Measurements from ENCODE around the gene GCDH.
"Not testable (repeated sequence)": the region's sequence is repeated elsewhere in the genome, so short reads cannot be mapped to it uniquely, and the experiment has no call there.

The GCDH gene

GRCh38 chr19:12888006-12888603, 2.9 kb upstream of the GCDH start:
- peaks cover 6% of the 10 kb centered on the region for H3K4me1 ChIP-seq (ENCODE audit: control insufficient read depth, insufficient read depth, low read length)
- peaks cover 28% of the 10 kb centered on the region for H3K27me3 ChIP-seq (ENCODE audit: control insufficient read depth, insufficient read depth, low read length)
- H3K36me3 ChIP-seq (ENCODE audit: control insufficient read depth, insufficient read depth, low read length) = no peaks in the 10 kb centered on the region
- no peak overlapping the region for H3K9ac ChIP-seq (ENCODE audit: low read depth, low read length)
- no peaks in the 10 kb centered on the region for H3K9me3 ChIP-seq (ENCODE audit: control insufficient read depth, insufficient read depth, low read length)
- H3K4me3 ChIP-seq (ENCODE audit: low read depth, low read length) = no peak overlapping the region

- Histone ChIP-seq H3K4me3 (ENCODE audit: low read depth, low read length) (peak overlapping the region; percentile 55), H3K27me3 (ENCODE audit: control insufficient read depth, insufficient read depth, low read length) (peaks cover 16% of the 10 kb centered on the region), H3K9ac (ENCODE audit: low read depth, low read length) (peak overlapping the region; percentile 37)
- not testable (repeated sequence) for H3K36me3 ChIP-seq (ENCODE audit: control insufficient read depth, insufficient read depth, low read length); H3K4me1 ChIP-seq (ENCODE audit: control insufficient read depth, insufficient read depth, low read length); H3K9me3 ChIP-seq (ENCODE audit: control insufficient read depth, insufficient read depth, low read length)
Observed at GRCh38 chr19:12890299-12890786, 617 bp upstream of the GCDH start.

GRCh38 chr19:12891553-12892021, 627 bp downstream of the GCDH start:
- peak overlapping the region; percentile 68 for H3K9ac ChIP-seq (ENCODE audit: low read depth, low read length)

GRCh38 chr19:12893582-12893981, 2.6 kb downstream of the GCDH start:
- Histone ChIP-seq H3K4me3 (ENCODE audit: low read depth, low read length) (no peak overlapping the region), H3K9ac (ENCODE audit: low read depth, low read length) (no peak overlapping the region), H3K27me3 (ENCODE audit: control insufficient read depth, insufficient read depth, low read length) (no peaks in the 10 kb centered on the region), H3K36me3 (ENCODE audit: control insufficient read depth, insufficient read depth, low read length) (peaks cover 27% of the 10 kb centered on the region), H3K9me3 (ENCODE audit: control insufficient read depth, insufficient read depth, low read length) (no peaks in the 10 kb centered on the region), H3K4me1 (ENCODE audit: control insufficient read depth, insufficient read depth, low read length) (no peaks in the 10 kb centered on the region)

More at GRCh38 chr19:12891553-12892021, 627 bp downstream of the GCDH start:
- peaks cover 12% of the 10 kb centered on the region for H3K36me3 ChIP-seq (ENCODE audit: control insufficient read depth, insufficient read depth, low read length)
- no peaks in the 10 kb centered on the region for H3K9me3 ChIP-seq (ENCODE audit: control insufficient read depth, insufficient read depth, low read length)
- H3K4me1 ChIP-seq (ENCODE audit: control insufficient read depth, insufficient read depth, low read length) = no peaks in the 10 kb centered on the region
- H3K27me3 ChIP-seq (ENCODE audit: control insufficient read depth, insufficient read depth, low read length) = peaks cover 12% of the 10 kb centered on the region
- peak overlapping the region; percentile 98 for H3K4me3 ChIP-seq (ENCODE audit: low read depth, low read length)

- Histone ChIP-seq H3K9me3 (ENCODE audit: control insufficient read depth, insufficient read depth, low read length) (no peaks in the 10 kb centered on the region), H3K9ac (ENCODE audit: low read depth, low read length) (no peak overlapping the region), H3K27me3 (ENCODE audit: control insufficient read depth, insufficient read depth, low read length) (no peaks in the 10 kb centered on the region), H3K4me3 (ENCODE audit: low read depth, low read length) (no peak overlapping the region), H3K4me1 (ENCODE audit: control insufficient read depth, insufficient read depth, low read length) (no peaks in the 10 kb centered on the region), H3K36me3 (ENCODE audit: control insufficient read depth, insufficient read depth, low read length) (peaks cover 40% of the 10 kb centered on the region)
Observed at GRCh38 chr19:12896460-12896859, 5.5 kb downstream of the GCDH start.

DNA sequence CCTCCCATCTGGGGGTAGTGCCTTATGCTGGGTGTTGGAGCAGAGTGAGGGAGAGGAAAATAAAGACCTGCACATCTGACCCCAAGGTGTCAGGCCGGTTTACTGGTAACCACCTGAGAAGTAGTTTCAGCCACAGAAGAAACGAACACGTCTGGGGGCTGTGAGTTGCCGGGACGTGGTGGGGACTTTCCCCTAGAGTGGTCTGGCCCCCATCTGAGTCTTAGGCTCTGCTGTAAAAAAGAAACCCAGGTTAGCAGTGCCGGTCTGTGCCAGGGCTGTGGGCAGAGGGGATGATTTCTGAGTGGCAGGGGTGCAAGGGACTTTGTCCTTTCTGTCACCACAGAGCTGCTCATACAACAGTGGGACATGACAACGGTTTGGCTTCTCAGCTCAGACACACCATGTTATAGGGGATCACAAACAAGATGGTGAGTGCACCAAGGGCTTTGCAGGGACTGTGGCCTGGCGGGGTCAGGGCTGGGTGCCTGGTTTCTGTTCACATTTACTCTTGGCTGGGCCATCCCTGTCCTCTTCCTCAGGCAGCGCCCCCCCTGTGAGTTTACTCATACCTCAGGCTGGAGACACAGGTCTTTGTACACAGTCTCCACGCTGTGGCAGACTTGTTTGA, 9.0 kb downstream of the GCDH start:
- Histone ChIP-seq H3K4me3 (ENCODE audit: low read depth, low read length) (no peak overlapping the region), H3K9ac (ENCODE audit: low read depth, low read length) (no peak overlapping the region), H3K36me3 (ENCODE audit: control insufficient read depth, insufficient read depth, low read length) (peaks cover 36% of the 10 kb centered on the region), H3K4me1 (ENCODE audit: control insufficient read depth, insufficient read depth, low read length) (no peaks in the 10 kb centered on the region), H3K27me3 (ENCODE audit: control insufficient read depth, insufficient read depth, low read length) (no peaks in the 10 kb centered on the region), H3K9me3 (ENCODE audit: control insufficient read depth, insufficient read depth, low read length) (no peaks in the 10 kb centered on the region)

DNA sequence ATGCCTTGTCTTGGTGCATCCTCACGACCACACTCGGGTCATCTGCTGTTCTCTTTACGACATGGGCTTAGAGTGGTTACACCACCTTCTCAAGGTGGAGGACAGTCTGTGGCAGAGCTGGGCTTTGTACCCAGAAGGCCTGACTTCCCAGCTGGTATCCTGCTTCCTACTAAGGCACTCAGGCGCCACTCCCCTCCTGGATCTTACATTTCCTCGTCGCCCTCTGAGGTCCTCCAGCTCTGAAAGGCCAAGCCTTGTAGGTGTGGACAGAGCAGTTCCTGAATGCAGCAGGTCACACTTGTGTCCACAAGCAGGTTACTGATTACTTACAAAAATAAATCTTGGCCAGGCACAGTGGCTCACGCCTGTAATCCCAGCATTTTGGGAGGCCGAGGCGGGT, 16.2 kb downstream of the GCDH start:
- no peaks in the 10 kb centered on the region for H3K36me3 ChIP-seq (ENCODE audit: control insufficient read depth, insufficient read depth, low read length)
- H3K4me1 ChIP-seq (ENCODE audit: control insufficient read depth, insufficient read depth, low read length) = peaks cover under 1% of the 10 kb centered on the region
- H3K9ac ChIP-seq (ENCODE audit: low read depth, low read length) = no peak overlapping the region
- H3K4me3 ChIP-seq (ENCODE audit: low read depth, low read length) = no peak overlapping the region
- H3K9me3 ChIP-seq (ENCODE audit: control insufficient read depth, insufficient read depth, low read length) = no peaks in the 10 kb centered on the region
- H3K27me3 ChIP-seq (ENCODE audit: control insufficient read depth, insufficient read depth, low read length) = no peaks in the 10 kb centered on the region

- Histone ChIP-seq H3K9ac (ENCODE audit: low read depth, low read length) (peak overlapping the region; percentile 47), H3K4me1 (ENCODE audit: control insufficient read depth, insufficient read depth, low read length) (peaks cover 16% of the 10 kb centered on the region), H3K4me3 (ENCODE audit: low read depth, low read length) (peak overlapping the region; percentile 18), H3K9me3 (ENCODE audit: control insufficient read depth, insufficient read depth, low read length) (no peaks in the 10 kb centered on the region), H3K36me3 (ENCODE audit: control insufficient read depth, insufficient read depth, low read length) (no peaks in the 10 kb centered on the region), H3K27me3 (ENCODE audit: control insufficient read depth, insufficient read depth, low read length) (no peaks in the 10 kb centered on the region)
Observed at GRCh38 chr19:12912571-12912970, 21.6 kb downstream of the GCDH start.

DNA sequence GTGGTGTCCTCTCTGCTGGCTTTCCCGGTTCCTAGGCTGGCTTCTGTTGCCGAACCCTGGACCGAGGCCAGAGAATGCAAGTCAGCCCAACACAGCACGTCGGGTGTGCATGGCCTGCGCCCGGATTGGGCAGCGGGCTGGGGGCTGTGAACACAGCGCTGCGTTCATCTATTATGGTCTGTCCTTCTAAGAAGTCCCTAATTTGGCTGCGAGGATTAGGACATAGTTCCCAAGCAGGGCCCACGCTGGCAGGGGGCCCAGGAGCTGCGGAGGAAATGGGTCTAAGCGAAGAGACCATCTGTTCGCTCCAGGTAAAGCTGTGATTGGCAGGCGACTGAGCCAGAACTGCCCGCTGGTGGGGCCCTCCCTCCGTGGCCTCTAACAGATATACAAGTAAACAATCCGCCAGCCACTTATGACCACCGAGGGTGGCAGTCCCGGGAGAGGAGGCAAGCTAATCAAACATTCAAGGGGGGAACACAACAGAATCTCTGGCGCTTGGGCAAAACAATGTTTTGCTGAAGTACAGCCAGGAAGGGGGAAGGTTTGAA, 22.1 kb downstream of the GCDH start:
- peaks cover 16% of the 10 kb centered on the region for H3K4me1 ChIP-seq (ENCODE audit: control insufficient read depth, insufficient read depth, low read length)
- peak overlapping the region; percentile 47 for H3K9ac ChIP-seq (ENCODE audit: low read depth, low read length)

DNA sequence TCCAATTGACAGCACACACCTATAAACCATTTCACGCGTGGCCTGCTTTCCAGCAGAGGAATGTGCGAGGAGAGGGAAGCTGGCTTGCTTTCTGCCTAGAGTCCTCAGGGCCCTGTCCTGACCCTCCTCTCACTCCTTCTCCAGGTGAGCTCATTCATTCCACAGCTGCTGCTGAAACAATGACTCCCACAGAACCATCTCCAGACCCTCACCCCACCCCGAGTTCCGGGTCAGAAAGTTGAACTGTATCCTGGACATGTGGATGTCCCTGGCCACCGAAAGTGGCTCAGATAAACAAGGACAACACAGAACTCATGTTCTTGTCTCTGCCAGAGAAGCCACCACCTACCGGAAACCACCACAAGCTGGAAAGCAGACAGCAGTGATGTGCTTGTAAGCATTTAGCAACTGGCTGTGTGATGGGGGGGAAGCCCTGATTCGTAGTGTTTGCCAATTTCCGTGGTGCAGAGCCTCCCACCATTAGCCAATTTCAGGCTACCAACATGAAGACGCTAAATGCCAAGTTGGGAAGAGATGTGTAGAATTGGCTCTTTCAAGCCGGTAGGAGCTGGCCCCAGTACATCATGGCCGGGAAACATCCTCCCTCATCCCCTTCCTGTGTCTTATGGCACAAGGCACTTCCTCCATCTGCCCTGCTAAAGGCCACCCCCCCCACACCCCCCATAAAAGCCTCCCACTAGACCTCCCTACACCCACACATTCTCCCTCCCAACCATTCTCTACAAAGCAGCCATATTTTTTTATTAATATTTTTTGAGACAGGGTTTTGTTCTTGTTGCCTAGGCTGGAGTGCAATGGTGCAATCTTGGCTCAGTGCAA, 23.1 kb downstream of the GCDH start:
- H3K9me3 ChIP-seq (ENCODE audit: control insufficient read depth, insufficient read depth, low read length) = no peaks in the 10 kb centered on the region
- H3K36me3 ChIP-seq (ENCODE audit: control insufficient read depth, insufficient read depth, low read length) = no peaks in the 10 kb centered on the region
- peaks cover 16% of the 10 kb centered on the region for H3K4me1 ChIP-seq (ENCODE audit: control insufficient read depth, insufficient read depth, low read length)
- H3K4me3 ChIP-seq (ENCODE audit: low read depth, low read length) = no peak overlapping the region
- H3K27me3 ChIP-seq (ENCODE audit: control insufficient read depth, insufficient read depth, low read length) = peaks cover 10% of the 10 kb centered on the region
- H3K9ac ChIP-seq (ENCODE audit: low read depth, low read length) = no peak overlapping the region

More for the DNA sequence above, 22.1 kb downstream of the GCDH start:
- Histone ChIP-seq H3K27me3 (ENCODE audit: control insufficient read depth, insufficient read depth, low read length) (peaks cover 2% of the 10 kb centered on the region), H3K4me3 (ENCODE audit: low read depth, low read length) (peak overlapping the region; percentile 18), H3K9me3 (ENCODE audit: control insufficient read depth, insufficient read depth, low read length) (no peaks in the 10 kb centered on the region), H3K36me3 (ENCODE audit: control insufficient read depth, insufficient read depth, low read length) (no peaks in the 10 kb centered on the region)

DNA sequence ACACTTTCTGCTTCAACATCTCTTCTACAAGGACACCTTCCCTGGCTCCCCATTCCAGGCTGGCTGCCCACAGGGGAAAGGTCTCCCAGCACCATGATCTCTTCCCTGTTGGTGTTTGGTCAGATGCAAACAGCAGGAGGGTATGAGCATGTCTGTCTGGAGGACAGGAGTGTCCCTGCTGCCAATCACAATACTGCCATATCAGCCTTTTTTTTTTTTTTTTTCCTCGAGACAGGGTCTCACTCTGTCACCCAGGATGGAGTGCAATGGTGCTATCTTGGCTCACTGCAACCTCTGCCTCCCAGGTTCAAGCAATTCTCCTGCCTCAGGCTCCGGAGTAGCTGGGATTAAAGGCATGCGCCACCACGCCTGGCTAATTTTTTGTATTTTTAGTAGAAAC, 24.9 kb downstream of the GCDH start:
- not testable (repeated sequence) for H3K9ac ChIP-seq (ENCODE audit: low read depth, low read length); H3K36me3 ChIP-seq (ENCODE audit: control insufficient read depth, insufficient read depth, low read length); H3K4me3 ChIP-seq (ENCODE audit: low read depth, low read length); H3K9me3 ChIP-seq (ENCODE audit: control insufficient read depth, insufficient read depth, low read length)
- peaks cover 16% of the 10 kb centered on the region for H3K4me1 ChIP-seq (ENCODE audit: control insufficient read depth, insufficient read depth, low read length)
- peaks cover 10% of the 10 kb centered on the region for H3K27me3 ChIP-seq (ENCODE audit: control insufficient read depth, insufficient read depth, low read length)
